Type B pancreatic cell (in vitro differentiated cells): ENCODE data around the gene GPC5. TPM values are rescaled to one million over a fixed set of nuclear protein-coding genes. Genes with fewer than 3 reads are reported as not detected.

Source experiments
- DNase-seq: peaks from one replicate; pipeline ENCODE4 v3.0.0; 2021; ENCODE audit warnings: mixed read lengths; ENCODE audit not compliant: unreplicated experiment; ENCODE audit errors: extremely low spot score
- H3K27ac Mint-ChIP-seq: 2 replicates; pipeline ENCODE4 v1.8.0; 2021; ENCODE audit warnings: mild to moderate bottlenecking, mixed read lengths
- H3K27me3 Mint-ChIP-seq: 2 replicates; pipeline ENCODE4 v1.8.0; 2021; ENCODE audit warnings: mixed read lengths
- H3K36me3 Mint-ChIP-seq: 2 replicates; pipeline ENCODE4 v1.8.0; 2021; ENCODE audit warnings: mixed read lengths
- H3K4me1 Mint-ChIP-seq: one replicate; pipeline ENCODE4 v1.8.0; 2021; ENCODE audit warnings: mixed read lengths; ENCODE audit not compliant: unreplicated experiment
- H3K4me3 Mint-ChIP-seq: 2 replicates; pipeline ENCODE4 v1.8.0; 2021; ENCODE audit warnings: mild to moderate bottlenecking, mixed read lengths
- H3K9me3 Mint-ChIP-seq: 2 replicates; pipeline ENCODE4 v1.8.0; 2021; ENCODE audit warnings: mixed read lengths
- total RNA-seq: library from RNA; stranded (reverse); gene quantifications from 2 replicates; pipeline ENCODE4 v1.2.1, GENCODE V29; 2021; ENCODE audit warnings: low replicate concordance
- TF ChIP-seq, protein P1 (sequence below): fragments of 200-600 bp; sonication (generic); conservative IDR thresholded peaks from 2 replicates; pipeline ENCODE4 v1.5.0; 2021; ENCODE audit warnings: antibody characterized with exemption, mild to moderate bottlenecking

GPC5 gene
- total RNA-seq, 1 donor from 2014 or later, result 2.8 TPM

DNA sequence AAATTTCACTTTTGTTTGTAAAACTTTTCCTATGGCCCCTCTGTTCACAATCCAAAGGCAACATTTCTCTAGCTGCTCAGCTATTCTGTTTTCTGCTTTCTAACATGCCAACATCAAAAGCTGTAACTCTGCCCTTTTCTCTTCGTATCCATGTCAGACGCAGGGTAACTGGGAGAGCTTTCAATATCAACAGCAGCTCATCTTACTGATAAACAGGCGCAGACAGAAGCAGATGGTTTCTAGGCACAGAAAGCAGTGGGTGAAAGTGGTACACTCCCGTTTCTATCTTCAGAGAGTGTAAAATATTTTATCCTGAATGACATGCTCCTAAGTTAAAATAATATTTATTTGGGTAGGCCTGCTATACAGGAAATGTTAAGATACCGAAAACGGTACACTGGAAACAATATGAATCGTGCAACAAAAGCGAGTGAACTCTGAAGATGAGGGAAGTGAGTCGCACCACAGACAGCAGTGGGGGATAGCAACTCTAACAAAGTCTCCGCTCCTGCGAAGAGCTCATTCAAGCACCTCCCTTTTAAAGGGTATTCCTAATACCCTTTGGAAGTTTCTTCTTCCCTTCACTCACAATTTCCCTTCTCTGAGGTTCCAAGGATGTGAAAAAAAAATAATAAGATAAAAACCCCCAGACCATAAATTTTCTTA is 798.3 kb downstream of the GPC5 start:
- no peak for DNase-seq
- H3K36me3 Mint-ChIP-seq, result no peaks in the 10 kb centered on the region
- H3K27me3 Mint-ChIP-seq, result no peaks in the 10 kb centered on the region
- H3K4me3 Mint-ChIP-seq, result no peak overlapping the region
- no peaks in the 10 kb centered on the region for H3K4me1 Mint-ChIP-seq
- H3K9me3 Mint-ChIP-seq, result no peaks in the 10 kb centered on the region
- TF ChIP-seq, protein P1, sequence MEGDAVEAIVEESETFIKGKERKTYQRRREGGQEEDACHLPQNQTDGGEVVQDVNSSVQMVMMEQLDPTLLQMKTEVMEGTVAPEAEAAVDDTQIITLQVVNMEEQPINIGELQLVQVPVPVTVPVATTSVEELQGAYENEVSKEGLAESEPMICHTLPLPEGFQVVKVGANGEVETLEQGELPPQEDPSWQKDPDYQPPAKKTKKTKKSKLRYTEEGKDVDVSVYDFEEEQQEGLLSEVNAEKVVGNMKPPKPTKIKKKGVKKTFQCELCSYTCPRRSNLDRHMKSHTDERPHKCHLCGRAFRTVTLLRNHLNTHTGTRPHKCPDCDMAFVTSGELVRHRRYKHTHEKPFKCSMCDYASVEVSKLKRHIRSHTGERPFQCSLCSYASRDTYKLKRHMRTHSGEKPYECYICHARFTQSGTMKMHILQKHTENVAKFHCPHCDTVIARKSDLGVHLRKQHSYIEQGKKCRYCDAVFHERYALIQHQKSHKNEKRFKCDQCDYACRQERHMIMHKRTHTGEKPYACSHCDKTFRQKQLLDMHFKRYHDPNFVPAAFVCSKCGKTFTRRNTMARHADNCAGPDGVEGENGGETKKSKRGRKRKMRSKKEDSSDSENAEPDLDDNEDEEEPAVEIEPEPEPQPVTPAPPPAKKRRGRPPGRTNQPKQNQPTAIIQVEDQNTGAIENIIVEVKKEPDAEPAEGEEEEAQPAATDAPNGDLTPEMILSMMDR, result no peak
- H3K27ac Mint-ChIP-seq, result no peak overlapping the region

DNA sequence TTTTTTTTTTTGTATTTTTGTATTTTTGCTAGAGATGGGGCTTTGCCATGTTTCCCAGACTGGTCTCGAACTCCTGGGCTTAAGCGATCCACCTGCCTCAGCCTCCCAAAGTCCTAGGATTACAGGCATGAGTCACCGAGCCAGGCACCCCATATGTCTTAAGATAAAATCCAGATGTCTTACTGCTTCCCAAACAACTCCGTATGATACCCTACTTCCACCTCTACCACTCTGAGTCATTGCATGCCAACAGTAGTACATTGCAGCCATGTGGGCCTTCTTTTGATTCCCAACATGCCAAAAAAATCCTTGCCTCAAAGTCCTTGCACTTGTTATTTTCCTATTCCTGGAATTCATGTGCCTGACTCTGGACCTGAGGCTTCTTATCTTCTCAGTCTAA is 799.2 kb downstream of the GPC5 start:
- DNase-seq, result no peak
- Mint-ChIP-seq H3K9me3 (no peaks in the 10 kb centered on the region), H3K4me3 (no peak overlapping the region), H3K36me3 (no peaks in the 10 kb centered on the region), H3K27ac (no peak overlapping the region), H3K4me1 (no peaks in the 10 kb centered on the region), H3K27me3 (no peaks in the 10 kb centered on the region)
- TF ChIP-seq, protein P1, result no peak

- Mint-ChIP-seq H3K27ac (no peak overlapping the region), H3K4me1 (peaks cover 4% of the 10 kb centered on the region), H3K9me3 (peaks cover 7% of the 10 kb centered on the region), H3K27me3 (no peaks in the 10 kb centered on the region), H3K4me3 (no peak overlapping the region), H3K36me3 (no peaks in the 10 kb centered on the region)
- TF ChIP-seq, protein P1, result no peak
- no peak for DNase-seq
Observed at GRCh38 chr13:92218615-92219014, 820.2 kb downstream of the GPC5 start.

- Mint-ChIP-seq H3K4me1 (no peaks in the 10 kb centered on the region), H3K9me3 (peaks cover 7% of the 10 kb centered on the region), H3K27me3 (no peaks in the 10 kb centered on the region), H3K4me3 (no peak overlapping the region), H3K27ac (no peak overlapping the region), H3K36me3 (no peaks in the 10 kb centered on the region)
- no peak for DNase-seq
- TF ChIP-seq, protein P1, result no peak
Observed at GRCh38 chr13:92221916-92222315, 823.5 kb downstream of the GPC5 start.

- Mint-ChIP-seq H3K4me3 (no peak overlapping the region), H3K27ac (no peak overlapping the region), H3K36me3 (no peaks in the 10 kb centered on the region), H3K9me3 (peaks cover 3% of the 10 kb centered on the region), H3K4me1 (no peaks in the 10 kb centered on the region), H3K27me3 (no peaks in the 10 kb centered on the region)
- DNase-seq, result no peak
- TF ChIP-seq, protein P1, result no peak
Observed at GRCh38 chr13:92224052-92224821, 825.8 kb downstream of the GPC5 start.
